GM19463 (cell line): Measurements from ENCODE around the gene MINDY2.

ENCODE experiments used
- ATAC-seq: cut with Tn5 transposase; IDR thresholded peaks from one replicate; pipeline ENCODE4 v1.9.1; 2021; ENCODE audit warnings: mild to moderate bottlenecking, moderate library complexity; ENCODE audit not compliant: unreplicated experiment

Gene MINDY2

GRCh38 chr15:58770857-58771620 is at the start of gene MINDY2:
Gene MINDY2, plus strand, starts transcription at chr15:58771302. Its CDS starts 94 bp downstream, at chr15:58771396.
- peak; percentile 93 for ATAC-seq

DNA sequence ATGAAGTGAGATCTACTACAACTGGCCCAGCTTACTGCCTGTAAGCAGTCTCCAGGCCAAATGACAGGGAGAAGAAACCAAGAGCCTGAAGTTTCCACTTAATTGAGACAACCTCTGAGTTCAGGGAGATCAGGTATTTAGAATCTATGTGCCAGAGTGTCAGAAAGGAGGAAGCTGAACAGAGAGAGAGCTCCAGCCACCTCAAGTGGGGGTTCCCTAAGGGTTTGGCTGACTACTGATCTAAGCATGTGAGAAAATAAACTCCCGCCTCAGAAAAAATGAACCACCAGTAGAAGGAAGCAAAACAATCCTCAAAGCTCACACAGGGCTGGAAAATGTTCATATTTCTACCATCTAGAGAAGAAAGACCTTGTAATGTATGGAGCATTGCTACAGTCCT is 46.6 kb upstream of the MINDY2 start:
- ATAC-seq, result peak; percentile 89

- no peak for ATAC-seq
Observed at GRCh38 chr15:58726867-58727266, 44.2 kb upstream of the MINDY2 start.

- no peak for ATAC-seq
Observed at GRCh38 chr15:58731756-58732535, 39.2 kb upstream of the MINDY2 start.

DNA sequence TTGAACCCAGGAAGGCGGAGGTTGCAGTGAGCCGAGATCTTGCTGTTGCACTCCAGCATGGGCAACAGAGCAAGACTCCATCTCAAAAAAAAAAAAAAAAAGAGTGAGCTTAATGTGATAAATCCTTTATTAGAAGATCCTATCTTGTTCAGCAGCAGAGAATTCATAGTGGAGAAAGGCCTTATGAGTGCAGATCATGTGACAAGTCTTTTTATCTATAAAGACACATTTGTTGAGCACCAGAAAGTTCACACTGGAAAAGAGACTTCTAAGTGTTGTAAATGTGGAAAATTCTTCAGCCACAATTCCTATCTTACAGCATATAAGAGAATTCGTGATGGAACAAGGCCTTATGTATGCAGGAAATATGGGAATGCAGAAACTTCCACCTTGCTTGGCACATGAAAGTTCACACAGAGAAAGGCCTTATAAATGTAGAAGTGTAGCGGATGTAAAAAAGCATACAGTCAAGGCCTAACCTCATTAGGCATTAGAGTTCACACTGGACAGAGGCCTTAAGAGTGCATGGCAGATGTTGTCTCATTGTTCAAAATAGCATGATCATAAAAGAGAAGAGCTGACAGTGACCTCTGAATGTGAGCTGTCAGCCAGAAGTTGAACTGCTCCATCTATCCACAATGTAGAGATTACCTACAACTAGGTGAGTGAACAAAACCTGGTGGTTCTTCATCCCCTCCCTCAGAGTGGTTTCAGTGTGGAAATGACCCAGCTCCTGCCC is 38.3 kb upstream of the MINDY2 start:
- no peak for ATAC-seq

GRCh38 chr15:58734859-58735258 is 36.2 kb upstream of the MINDY2 start:
- ATAC-seq, result no peak

DNA sequence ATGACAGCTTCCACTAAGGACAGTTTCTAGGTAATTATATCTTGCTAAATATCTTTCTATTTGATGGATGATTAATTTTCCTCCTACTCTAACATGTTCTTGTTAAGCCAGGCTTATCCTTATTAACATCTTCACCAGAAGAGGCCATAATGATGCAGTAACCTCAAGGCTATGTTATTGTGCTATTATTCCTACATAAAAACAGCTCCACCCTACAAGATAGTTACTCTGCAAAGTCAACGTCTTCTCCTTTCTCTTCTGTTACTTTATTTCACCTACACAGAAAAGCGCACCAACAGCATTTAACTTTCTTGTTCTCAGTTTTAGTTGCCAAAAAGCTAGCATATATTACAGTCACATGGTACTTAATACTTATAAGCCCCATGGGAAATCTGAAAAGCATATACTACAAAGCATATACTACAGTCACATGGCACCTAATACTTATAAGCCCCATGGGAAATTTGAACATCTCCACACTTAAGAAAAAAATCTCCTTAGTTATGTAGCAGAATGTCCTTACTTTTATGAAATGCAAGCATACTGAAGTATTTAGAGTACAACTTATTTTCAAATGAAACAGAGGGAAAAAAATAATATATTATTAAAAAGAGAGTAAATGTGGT is 35.0 kb upstream of the MINDY2 start:
- ATAC-seq, result no peak

GRCh38 chr15:58737298-58737697 is 33.8 kb upstream of the MINDY2 start:
- no peak for ATAC-seq

GRCh38 chr15:58738046-58738707 is 32.9 kb upstream of the MINDY2 start:
- no peak for ATAC-seq

DNA sequence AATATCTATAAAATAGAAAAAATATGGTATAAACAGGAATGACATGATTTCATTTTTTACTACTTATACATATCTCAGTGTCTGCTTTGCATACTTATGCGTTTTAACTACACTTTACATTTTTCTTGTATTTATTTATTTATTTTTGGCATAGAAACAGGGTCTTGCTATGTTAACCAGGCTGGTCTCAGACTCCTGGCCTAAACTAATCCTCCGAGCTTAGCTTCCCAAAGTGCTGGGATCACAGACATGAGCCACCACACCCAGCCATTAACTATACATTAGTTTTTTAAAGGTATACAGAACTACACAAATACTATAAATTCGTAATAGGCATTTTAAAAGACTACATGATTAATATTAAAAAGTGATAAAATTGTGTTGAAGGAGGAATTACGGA is 30.7 kb upstream of the MINDY2 start:
- no peak for ATAC-seq

- ATAC-seq, result no peak
Observed at GRCh38 chr15:58741032-58741431, 30.1 kb upstream of the MINDY2 start.

- ATAC-seq, result no peak
Observed at GRCh38 chr15:58742022-58742813, 28.9 kb upstream of the MINDY2 start.

GRCh38 chr15:58742819-58743502 is 28.1 kb upstream of the MINDY2 start:
- no peak for ATAC-seq

- no peak for ATAC-seq
Observed at GRCh38 chr15:58746174-58746573, 24.9 kb upstream of the MINDY2 start.

DNA sequence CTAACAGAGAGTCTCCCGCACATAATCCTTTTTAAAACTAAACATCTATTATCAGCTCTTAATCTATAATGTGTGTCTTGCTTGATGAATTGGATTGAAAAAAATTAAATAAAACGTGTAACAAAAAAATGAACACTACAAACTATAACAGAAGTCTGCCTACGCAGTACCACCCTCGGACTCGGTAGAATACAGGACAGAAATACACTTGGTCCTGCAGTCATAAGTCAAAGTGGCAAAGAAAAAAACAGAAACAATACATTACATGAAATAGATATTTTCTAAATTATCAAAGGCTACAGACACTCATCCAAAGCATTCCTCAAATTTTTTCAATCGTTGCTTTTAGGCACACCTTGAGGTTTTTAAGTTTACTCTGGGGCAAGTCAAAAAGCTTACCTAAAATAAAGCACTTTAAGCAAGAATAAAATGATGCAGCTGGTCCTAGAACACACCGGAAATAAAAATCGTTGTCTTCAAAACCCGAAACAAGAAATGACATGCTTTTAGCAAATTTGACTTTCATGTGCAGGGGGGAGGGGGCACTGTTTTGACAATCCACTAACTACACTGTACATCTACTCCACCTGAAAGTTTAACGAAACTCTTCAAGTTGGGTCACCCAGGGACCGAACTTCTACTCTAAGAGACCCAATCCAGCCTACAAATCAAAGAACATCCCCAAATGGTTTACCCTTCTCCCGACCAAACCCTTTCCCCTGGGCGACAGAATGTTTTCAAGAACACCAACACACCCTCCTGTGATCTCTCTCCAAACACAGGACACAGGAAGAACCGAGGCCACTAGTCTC is 22.9 kb upstream of the MINDY2 start:
- ATAC-seq, result no peak

DNA sequence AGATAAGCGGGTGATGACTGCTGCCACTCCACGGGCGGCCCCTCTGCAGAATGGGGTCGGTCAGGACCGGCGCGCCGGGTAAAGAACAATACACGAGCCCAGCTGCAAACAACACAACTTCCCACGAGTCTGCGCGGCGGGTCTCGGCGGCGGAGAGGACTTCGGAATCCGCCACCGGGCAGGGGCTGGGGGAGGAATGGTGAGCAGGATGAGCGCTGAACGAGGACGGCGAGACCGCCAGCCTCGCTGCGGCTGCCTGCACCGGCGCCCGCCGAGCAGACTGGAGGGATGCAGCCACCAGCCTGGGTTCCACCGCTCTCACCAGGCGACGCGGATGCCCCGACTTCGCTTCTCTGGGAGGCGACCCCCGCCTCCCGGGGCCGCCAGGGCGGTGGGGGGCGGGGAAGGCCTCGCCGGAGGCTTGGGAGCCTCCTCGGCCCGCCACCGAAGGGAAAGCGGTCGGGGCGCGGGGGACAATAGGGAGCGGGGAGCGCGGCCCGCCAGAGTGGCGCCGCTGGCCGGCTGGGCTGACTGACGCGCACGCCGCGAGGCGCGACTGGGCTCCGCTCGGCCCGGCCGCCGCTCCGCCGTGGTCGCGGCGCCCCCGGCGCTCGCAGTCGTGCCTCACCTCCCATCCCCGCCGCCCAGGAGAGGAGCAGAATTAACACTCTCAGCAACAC is 22.1 kb upstream of the MINDY2 start:
- ATAC-seq, result peak; percentile 17

DNA sequence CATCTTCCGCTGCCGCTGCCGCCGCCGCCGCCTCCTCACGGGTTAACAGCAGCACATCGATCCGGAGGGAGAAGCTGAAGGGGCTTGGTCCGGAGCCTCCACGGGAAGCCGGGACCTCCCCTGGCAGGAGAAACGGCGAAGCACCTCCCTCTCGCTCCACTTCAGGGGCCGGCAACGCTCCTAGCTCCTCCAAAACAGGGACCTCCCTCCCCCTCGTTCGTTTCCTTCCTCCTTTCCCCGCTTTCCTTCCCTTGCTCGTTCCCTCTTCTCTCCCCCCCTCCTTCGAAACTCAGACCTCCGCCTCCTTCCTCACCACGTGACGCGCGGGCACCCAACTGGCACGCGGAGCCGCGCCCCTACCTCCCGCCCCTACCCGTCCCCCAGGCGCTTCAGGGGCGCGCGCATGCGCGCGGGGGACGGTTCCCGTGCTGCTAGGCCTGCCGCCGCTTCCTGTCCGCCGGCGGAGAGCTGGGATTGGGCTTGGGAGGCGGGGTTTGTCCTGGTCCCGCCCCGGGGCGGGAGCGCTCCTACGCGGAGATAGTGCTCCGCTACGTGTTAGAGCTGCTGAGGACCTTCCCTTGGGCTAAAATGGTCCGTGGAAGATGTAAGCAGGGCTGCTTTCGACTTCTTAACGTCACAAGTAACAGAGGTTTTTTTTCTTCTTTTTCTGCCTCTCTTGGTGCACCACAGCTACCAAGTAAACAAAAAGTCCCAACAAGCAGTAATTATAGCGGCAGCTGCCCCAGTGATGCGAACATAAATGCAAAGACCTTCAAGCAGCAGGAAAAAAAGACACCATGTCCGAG is 21.4 kb upstream of the MINDY2 start, which contains the start of gene ADAM10:
Gene ADAM10 (minus strand): TSS at position 176 of the 806 bp plus-strand sequence. CDS start 173 bp downstream, at position 3.
- peak; percentile 88 for ATAC-seq
